ENCODE results near the gene KLF1. TPM values are rescaled to one million over a fixed set of nuclear protein-coding genes. Genes with fewer than 3 reads are reported as not detected.

KLF1 gene
- total and polyA plus RNA-seq, 2 of the 13 experiments (the other 11 are each of a cell fraction or from before 2014, with no cell fraction given), result not detected

DNA sequence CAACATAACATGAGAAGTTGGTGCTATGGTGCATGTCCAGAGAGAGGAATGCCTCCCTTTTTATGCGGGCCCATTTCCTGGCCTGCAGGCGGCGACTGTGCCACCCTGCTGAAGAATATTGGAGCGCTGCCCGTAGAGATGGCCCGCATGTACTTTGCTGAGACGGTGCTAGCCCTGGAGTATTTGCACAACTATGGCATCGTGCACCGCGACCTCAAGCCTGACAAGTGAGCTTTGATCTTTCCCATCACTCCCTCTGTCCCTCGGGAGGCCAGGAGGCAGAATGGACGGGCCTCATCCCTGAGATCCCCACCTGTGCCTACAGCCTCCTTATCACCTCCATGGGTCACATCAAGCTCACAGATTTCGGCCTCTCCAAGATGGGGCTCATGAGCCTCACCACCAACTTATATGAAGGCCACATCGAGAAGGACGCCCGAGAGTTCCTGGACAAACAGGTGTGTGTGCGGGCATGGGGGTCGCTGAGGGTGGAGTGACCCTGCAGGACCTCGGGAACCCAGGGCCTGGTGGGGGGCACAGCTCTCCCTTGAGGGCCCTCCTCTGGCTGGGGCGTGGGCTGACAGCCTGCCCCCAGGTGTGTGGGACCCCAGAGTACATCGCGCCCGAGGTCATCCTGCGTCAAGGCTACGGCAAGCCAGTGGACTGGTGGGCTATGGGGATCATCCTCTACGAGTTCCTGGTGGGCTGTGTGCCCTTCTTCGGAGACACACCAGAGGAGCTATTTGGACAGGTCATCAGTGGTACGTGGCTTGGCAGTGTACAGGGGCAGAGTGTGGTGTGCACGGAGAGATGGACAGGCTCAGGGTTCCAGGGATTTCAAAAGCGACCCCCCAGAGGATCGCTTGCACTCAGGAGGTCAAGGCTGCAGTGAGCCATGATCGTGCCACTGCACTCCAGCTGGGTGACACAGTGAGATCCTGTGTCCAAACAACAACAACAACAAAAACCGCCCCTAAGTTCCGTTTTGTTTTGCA lies 22.0 kb downstream of the KLF1 start (continued):
- TF ChIP-seq, protein P1, sequence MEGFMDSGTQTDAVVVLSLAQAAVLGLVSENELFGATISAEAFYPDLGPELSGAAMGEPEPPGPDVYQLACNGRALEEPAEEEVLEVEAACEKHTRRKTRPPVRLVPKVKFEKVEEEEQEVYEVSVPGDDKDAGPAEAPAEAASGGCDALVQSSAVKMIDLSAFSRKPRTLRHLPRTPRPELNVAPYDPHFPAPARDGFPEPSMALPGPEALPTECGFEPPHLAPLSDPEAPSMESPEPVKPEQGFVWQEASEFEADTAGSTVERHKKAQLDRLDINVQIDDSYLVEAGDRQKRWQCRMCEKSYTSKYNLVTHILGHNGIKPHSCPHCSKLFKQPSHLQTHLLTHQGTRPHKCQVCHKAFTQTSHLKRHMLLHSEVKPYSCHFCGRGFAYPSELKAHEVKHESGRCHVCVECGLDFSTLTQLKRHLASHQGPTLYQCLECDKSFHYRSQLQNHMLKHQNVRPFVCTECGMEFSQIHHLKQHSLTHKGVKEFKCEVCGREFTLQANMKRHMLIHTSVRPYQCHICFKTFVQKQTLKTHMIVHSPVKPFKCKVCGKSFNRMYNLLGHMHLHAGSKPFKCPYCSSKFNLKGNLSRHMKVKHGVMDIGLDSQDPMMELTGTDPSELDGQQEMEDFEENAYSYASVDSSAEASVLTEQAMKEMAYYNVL (CRISPR knock-in tag; IDR thresholded peaks at IDR 0.05; ENCODE audit: borderline replicate concordance), result no peak
- TF ChIP-seq NFYB (CRISPR knock-in tag; IDR thresholded peaks at IDR 0.05), result no peak
- peak; percentile 74; the same call in 1 of the 2 replicates for TF ChIP-seq HDAC2 (CRISPR knock-in tag; IDR thresholded peaks at IDR 0.05)
- no peak for TF ChIP-seq NONO (IDR thresholded peaks at IDR 0.05)
- TF ChIP-seq NONO (CRISPR knock-in tag; conservative IDR thresholded peaks at IDR 0.05), result no peak
- peak; percentile 42; the same call in 1 of the 2 replicates for TF ChIP-seq ZMYM3 (CRISPR knock-in tag; IDR thresholded peaks at IDR 0.05)
- TF ChIP-seq ONECUT2 (CRISPR knock-in tag; IDR thresholded peaks at IDR 0.05), result no peak
- TF ChIP-seq, protein P2, sequence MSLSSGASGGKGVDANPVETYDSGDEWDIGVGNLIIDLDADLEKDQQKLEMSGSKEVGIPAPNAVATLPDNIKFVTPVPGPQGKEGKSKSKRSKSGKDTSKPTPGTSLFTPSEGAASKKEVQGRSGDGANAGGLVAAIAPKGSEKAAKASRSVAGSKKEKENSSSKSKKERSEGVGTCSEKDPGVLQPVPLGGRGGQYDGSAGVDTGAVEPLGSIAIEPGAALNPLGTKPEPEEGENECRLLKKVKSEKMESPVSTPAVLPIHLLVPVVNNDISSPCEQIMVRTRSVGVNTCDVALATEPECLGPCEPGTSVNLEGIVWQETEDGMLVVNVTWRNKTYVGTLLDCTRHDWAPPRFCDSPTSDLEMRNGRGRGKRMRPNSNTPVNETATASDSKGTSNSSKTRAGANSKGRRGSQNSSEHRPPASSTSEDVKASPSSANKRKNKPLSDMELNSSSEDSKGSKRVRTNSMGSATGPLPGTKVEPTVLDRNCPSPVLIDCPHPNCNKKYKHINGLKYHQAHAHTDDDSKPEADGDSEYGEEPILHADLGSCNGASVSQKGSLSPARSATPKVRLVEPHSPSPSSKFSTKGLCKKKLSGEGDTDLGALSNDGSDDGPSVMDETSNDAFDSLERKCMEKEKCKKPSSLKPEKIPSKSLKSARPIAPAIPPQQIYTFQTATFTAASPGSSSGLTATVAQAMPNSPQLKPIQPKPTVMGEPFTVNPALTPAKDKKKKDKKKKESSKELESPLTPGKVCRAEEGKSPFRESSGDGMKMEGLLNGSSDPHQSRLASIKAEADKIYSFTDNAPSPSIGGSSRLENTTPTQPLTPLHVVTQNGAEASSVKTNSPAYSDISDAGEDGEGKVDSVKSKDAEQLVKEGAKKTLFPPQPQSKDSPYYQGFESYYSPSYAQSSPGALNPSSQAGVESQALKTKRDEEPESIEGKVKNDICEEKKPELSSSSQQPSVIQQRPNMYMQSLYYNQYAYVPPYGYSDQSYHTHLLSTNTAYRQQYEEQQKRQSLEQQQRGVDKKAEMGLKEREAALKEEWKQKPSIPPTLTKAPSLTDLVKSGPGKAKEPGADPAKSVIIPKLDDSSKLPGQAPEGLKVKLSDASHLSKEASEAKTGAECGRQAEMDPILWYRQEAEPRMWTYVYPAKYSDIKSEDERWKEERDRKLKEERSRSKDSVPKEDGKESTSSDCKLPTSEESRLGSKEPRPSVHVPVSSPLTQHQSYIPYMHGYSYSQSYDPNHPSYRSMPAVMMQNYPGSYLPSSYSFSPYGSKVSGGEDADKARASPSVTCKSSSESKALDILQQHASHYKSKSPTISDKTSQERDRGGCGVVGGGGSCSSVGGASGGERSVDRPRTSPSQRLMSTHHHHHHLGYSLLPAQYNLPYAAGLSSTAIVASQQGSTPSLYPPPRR (CRISPR knock-in tag; IDR thresholded peaks at IDR 0.05; ENCODE audit: borderline replicate concordance), result peak; percentile 41; the same call in 1 of the 2 replicates
- TF ChIP-seq, protein P3, sequence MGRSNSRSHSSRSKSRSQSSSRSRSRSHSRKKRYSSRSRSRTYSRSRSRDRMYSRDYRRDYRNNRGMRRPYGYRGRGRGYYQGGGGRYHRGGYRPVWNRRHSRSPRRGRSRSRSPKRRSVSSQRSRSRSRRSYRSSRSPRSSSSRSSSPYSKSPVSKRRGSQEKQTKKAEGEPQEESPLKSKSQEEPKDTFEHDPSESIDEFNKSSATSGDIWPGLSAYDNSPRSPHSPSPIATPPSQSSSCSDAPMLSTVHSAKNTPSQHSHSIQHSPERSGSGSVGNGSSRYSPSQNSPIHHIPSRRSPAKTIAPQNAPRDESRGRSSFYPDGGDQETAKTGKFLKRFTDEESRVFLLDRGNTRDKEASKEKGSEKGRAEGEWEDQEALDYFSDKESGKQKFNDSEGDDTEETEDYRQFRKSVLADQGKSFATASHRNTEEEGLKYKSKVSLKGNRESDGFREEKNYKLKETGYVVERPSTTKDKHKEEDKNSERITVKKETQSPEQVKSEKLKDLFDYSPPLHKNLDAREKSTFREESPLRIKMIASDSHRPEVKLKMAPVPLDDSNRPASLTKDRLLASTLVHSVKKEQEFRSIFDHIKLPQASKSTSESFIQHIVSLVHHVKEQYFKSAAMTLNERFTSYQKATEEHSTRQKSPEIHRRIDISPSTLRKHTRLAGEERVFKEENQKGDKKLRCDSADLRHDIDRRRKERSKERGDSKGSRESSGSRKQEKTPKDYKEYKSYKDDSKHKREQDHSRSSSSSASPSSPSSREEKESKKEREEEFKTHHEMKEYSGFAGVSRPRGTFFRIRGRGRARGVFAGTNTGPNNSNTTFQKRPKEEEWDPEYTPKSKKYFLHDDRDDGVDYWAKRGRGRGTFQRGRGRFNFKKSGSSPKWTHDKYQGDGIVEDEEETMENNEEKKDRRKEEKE (IDR thresholded peaks at IDR 0.05), result no peak
- peak; percentile 49; the same call in 1 of the 2 replicates for TF ChIP-seq ZFY (CRISPR knock-in tag; IDR thresholded peaks at IDR 0.05)
- TF ChIP-seq, protein P4, sequence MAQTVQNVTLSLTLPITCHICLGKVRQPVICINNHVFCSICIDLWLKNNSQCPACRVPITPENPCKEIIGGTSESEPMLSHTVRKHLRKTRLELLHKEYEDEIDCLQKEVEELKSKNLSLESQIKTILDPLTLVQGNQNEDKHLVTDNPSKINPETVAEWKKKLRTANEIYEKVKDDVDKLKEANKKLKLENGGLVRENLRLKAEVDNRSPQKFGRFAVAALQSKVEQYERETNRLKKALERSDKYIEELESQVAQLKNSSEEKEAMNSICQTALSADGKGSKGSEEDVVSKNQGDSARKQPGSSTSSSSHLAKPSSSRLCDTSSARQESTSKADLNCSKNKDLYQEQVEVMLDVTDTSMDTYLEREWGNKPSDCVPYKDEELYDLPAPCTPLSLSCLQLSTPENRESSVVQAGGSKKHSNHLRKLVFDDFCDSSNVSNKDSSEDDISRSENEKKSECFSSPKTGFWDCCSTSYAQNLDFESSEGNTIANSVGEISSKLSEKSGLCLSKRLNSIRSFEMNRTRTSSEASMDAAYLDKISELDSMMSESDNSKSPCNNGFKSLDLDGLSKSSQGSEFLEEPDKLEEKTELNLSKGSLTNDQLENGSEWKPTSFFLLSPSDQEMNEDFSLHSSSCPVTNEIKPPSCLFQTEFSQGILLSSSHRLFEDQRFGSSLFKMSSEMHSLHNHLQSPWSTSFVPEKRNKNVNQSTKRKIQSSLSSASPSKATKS (CRISPR knock-in tag; IDR thresholded peaks at IDR 0.05), result no peak
- no peak for TF ChIP-seq CHCHD3 (CRISPR knock-in tag; IDR thresholded peaks at IDR 0.05)
- peak; percentile 67; the same call in 1 of the 2 replicates for TF ChIP-seq ZNF12 (CRISPR knock-in tag; IDR thresholded peaks at IDR 0.05)
- TF ChIP-seq, protein P5, sequence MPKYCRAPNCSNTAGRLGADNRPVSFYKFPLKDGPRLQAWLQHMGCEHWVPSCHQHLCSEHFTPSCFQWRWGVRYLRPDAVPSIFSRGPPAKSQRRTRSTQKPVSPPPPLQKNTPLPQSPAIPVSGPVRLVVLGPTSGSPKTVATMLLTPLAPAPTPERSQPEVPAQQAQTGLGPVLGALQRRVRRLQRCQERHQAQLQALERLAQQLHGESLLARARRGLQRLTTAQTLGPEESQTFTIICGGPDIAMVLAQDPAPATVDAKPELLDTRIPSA (CRISPR knock-in tag; IDR thresholded peaks at IDR 0.05; ENCODE audit: borderline replicate concordance), result no peak
- TF ChIP-seq ZNF615 (CRISPR knock-in tag; IDR thresholded peaks at IDR 0.05; ENCODE audit: borderline replicate concordance), result no peak
